Measurements from ENCODE around the gene TSSK1B. TPM values are rescaled to one million over a fixed set of nuclear protein-coding genes. Genes with fewer than 3 reads are reported as not detected.

Gene TSSK1B
- total RNA-seq, 1 experiment from 2014 or later = not detected

- TF ChIP-seq YY1 (IDR thresholded peaks at IDR 0.05; ENCODE audit: extremely low read depth, insufficient replicate concordance, low read depth, low read length) (no peak), JUND (IDR thresholded peaks at IDR 0.05) (no peak), CBX3 (IDR thresholded peaks at IDR 0.05; ENCODE audit: low read depth) (no peak), RAD21 (IDR thresholded peaks at IDR 0.05; ENCODE audit: low read depth) (no peak), FOSL1 (IDR thresholded peaks at IDR 0.05; ENCODE audit: low read depth) (no peak)
These were observed 11.7 kb upstream of the TSSK1B start (continued) for GRCh38 chr5:113446358-113446927.

GRCh38 chr5:113437111-113437510 is 2.3 kb upstream of the TSSK1B start:
- Histone ChIP-seq H3K79me2 (ENCODE audit: insufficient read depth, low read length) (no peaks in the 10 kb centered on the region), H3K4me3 (replicated peaks in 1 of 2; ENCODE audit: low read depth in 1 of 2, low read length in 2 of 2) (no peak overlapping the region), H3K4me2 (ENCODE audit: low read length) (no peak overlapping the region), H3K27ac (ENCODE audit: low read depth, low read length) (no peak overlapping the region), H3K9me3 (ENCODE audit: control insufficient read depth in 1 of 2, insufficient read depth in 1 of 2, low read depth in 1 of 2, low read length in 2 of 2) (no peaks in the 10 kb centered on the region), H3K9me2 (ENCODE audit: insufficient read depth) (no peaks in the 10 kb centered on the region), H3K4me1 (ENCODE audit: control insufficient read depth in 1 of 2, insufficient read depth in 2 of 2, low read length in 2 of 2) (no peaks in the 10 kb centered on the region), H4K20me1 (ENCODE audit: insufficient read depth) (no peaks in the 10 kb centered on the region), H2AFZ (ENCODE audit: low read depth, low read length, poor library complexity, severe bottlenecking) (no peak overlapping the region), H3K9ac (ENCODE audit: low read length) (no peak overlapping the region), H3K36me3 (ENCODE audit: control insufficient read depth in 1 of 2, insufficient read depth in 2 of 2, low read length in 2 of 2) (no peaks in the 10 kb centered on the region), H3K27me3 (ENCODE audit: insufficient read depth, low read length) (no peaks in the 10 kb centered on the region)
- POLR2A ChIA-PET = no interaction called here
- DNase-seq (ENCODE audit: low read depth, low spot score) (no peak), ATAC-seq (no peak)
- RAD21 ChIA-PET (ENCODE audit: low non-redundant PET in 1 of 2, low total read pairs in 2 of 2, uncharacterized antibody in 2 of 2, unreplicated experiment in 2 of 2) = no interaction called here
- no TSS peak for BruUV-seq (replicated peaks)
- CTCF ChIA-PET = no interaction called here
- intact Hi-C loops (cut with micrococcal nuclease) = no loop called here
- TF ChIP-seq TCF7L2 (IDR thresholded peaks at IDR 0.05; ENCODE audit: borderline replicate concordance, extremely low read depth, insufficient read depth, insufficient read length) (no peak), JUND (IDR thresholded peaks at IDR 0.05) (no peak), ATF3 (IDR thresholded peaks at IDR 0.05) (no peak), CEBPB (IDR thresholded peaks at IDR 0.05; ENCODE audit: low read depth) (no peak), SRF (IDR thresholded peaks at IDR 0.05; ENCODE audit: low read depth) (no peak), ELF1 (IDR thresholded peaks at IDR 0.05; ENCODE audit: borderline replicate concordance, low read depth) (no peak), EZH2phosphoT487 (IDR thresholded peaks at IDR 0.05; ENCODE audit: borderline replicate concordance) (no peak), POLR2AphosphoS5 (IDR thresholded peaks at IDR 0.05; ENCODE audit: low read depth, low read length) (no peak), EZH2 (IDR thresholded peaks at IDR 0.05) (no peak)
- TF ChIP-seq, protein P1, sequence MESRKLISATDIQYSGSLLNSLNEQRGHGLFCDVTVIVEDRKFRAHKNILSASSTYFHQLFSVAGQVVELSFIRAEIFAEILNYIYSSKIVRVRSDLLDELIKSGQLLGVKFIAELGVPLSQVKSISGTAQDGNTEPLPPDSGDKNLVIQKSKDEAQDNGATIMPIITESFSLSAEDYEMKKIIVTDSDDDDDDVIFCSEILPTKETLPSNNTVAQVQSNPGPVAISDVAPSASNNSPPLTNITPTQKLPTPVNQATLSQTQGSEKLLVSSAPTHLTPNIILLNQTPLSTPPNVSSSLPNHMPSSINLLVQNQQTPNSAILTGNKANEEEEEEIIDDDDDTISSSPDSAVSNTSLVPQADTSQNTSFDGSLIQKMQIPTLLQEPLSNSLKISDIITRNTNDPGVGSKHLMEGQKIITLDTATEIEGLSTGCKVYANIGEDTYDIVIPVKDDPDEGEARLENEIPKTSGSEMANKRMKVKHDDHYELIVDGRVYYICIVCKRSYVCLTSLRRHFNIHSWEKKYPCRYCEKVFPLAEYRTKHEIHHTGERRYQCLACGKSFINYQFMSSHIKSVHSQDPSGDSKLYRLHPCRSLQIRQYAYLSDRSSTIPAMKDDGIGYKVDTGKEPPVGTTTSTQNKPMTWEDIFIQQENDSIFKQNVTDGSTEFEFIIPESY (IDR thresholded peaks at IDR 0.05; ENCODE audit: extremely low read depth, insufficient replicate concordance, low read length) = no peak
- TF ChIP-seq, protein P2, sequence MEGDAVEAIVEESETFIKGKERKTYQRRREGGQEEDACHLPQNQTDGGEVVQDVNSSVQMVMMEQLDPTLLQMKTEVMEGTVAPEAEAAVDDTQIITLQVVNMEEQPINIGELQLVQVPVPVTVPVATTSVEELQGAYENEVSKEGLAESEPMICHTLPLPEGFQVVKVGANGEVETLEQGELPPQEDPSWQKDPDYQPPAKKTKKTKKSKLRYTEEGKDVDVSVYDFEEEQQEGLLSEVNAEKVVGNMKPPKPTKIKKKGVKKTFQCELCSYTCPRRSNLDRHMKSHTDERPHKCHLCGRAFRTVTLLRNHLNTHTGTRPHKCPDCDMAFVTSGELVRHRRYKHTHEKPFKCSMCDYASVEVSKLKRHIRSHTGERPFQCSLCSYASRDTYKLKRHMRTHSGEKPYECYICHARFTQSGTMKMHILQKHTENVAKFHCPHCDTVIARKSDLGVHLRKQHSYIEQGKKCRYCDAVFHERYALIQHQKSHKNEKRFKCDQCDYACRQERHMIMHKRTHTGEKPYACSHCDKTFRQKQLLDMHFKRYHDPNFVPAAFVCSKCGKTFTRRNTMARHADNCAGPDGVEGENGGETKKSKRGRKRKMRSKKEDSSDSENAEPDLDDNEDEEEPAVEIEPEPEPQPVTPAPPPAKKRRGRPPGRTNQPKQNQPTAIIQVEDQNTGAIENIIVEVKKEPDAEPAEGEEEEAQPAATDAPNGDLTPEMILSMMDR (IDR thresholded peaks at IDR 0.05 in 2 of 3, conservative IDR thresholded peaks at IDR 0.05 in 1 of 3; ENCODE audit: borderline replicate concordance in 1 of 3, insufficient read depth in 1 of 3, low read depth in 2 of 3, low read length in 2 of 3) = no peak

All from HCT116 (cell line).